Brain pericyte (primary cell): ENCODE measurements around the gene ANKRD2.
A peak's percentile ranks its signal among the peaks of the same experiment; 100 is the strongest.

Source experiments
- DNase-seq: peaks from one replicate; pipeline ENCODE4 v3.0.0-alpha.2; 2012; ENCODE audit warnings: low read depth, low spot score

ANKRD2 gene

GRCh38 chr10:97596101-97597082 is 23.8 kb downstream of the ANKRD2 start:
- no peak for DNase-seq

DNA sequence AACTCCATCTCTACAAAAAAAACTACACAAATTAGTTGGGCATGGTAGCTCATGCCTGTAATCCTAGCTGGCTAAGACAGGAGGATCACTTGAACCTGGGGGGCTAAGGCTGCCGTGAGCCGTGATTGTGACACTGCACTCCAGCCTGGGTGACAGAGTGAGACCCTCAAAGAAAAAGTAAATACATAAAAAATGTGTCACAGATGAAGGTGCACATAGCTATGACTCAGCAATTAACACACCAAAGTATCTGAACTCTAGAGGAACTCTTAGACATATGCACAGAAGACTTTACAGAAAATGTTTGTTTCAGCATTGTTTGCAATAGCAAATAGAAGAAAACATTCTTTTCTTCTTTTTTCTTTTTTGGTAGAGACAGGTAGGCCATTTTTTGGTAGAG is 25.2 kb downstream of the ANKRD2 start:
- DNase-seq: no peak

- DNase-seq: no peak
Observed at GRCh38 chr10:97598407-97599271, 26.1 kb downstream of the ANKRD2 start.

GRCh38 chr10:97599272-97599619 is 26.7 kb downstream of the ANKRD2 start:
- no peak for DNase-seq

DNA sequence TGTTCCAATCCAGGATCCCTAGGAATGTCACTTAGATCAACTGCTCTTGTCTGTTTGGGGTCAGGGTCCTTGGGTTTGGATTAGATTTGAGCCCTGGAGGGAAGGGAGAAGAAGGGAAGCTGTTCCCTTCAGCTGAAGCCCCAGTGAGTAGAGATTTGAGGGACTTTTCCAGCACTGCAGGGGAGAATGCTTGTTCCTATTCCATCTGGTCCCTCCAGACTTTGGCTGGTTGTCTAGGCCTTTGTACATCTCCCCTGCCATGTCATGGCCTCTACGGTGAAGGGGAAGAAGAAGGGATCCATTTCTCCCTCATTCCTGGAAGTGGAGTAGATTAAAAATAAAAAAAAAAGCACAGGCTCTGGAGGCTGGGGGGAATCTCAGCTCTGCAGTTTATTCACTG is 28.0 kb downstream of the ANKRD2 start:
- no peak for DNase-seq

DNA sequence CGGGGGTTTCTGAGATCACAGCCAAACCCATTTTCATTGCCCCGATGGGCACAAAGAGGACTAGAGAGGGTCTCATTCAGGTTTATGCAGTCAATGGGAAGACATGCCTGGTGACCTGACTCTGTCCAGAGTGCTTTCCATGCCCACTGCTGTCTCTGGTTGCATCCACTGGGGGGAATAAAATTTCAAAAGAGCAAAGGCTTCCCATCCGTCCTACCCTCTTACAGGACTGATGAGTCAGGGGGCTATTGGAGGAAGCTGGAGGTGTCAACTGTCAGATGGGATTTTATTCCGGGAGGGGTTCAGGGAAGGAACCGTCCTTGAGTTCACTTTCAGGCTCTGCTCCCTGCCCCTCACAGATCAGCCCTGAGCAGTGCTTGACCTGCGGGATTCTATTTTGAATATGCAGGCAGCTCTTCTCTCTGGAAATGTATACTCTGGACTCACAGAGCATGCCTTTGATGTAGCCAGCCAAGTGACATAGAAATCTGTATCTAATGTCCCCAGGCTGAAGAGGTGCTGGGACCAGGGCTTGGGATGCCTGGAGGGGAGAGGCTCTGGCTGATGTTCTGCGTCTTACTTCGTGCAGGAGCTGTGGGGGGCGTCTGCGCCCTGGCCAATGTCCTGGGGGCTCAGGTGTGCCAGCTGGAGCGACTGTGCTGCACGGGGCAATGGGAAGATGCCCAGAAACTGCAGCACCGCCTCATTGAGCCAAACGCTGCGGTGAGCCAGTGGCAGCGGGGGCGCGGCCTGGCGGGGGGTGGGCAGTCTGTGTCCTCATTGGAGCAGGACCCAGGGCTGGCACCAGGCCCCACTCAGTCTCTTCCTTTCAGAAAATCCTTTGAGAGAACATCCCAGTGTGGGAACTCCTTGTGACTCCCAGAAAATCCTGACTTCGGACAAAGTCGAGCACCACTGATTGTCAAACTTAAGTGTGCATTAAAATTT is 29.0 kb downstream of the ANKRD2 start:
- DNase-seq: no peak

- DNase-seq: no peak
Observed at GRCh38 chr10:97607095-97607636, 34.6 kb downstream of the ANKRD2 start.

DNA sequence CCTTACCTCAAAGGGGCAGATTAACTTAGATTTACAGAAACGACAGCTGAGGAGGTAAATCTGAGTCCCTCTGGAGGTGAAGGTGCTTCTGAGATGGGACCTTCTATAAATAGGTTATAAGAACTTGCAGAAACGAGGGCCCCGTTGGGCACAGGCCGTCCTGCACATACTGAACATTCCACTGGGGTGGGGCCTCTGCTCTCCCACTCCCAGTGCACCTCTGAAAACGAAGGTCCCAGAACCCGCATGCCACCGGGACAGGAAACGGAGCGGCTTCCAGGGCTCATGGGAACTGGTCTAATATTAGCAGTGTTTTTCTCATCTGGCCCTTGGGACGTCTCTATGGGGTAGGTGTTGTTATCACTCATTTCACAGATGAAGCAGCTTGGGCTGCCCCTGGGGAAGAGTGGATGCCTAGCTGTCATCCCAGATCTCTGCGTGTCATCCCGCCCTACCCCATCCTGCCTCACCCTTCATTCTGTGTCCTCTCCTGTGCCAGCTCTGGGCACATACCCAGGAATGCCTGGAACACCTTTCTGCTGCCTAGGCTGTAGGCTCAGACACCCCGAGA is 36.5 kb downstream of the ANKRD2 start:
- DNase-seq: no peak

DNA sequence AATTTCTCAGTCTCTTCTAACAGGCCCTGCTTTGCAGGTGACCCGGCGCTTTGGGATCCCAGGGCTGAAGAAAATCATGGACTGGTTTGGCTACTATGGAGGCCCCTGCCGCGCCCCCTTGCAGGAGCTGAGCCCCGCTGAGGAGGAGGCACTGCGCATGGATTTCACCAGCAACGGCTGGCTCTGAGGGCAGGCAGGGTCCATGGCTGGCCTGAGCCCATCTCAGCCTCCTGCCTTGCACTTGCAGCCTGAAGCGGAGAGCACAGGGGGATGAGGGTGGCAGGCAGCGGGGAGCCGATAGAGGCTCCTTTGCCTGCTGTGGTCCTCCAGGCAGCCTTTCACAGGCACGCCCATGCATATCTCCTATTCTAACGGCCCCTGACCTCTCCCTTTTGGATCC is 38.9 kb downstream of the ANKRD2 start:
- no peak for DNase-seq

GRCh38 chr10:97612386-97612785 is 39.8 kb downstream of the ANKRD2 start:
- DNase-seq: no peak

DNA sequence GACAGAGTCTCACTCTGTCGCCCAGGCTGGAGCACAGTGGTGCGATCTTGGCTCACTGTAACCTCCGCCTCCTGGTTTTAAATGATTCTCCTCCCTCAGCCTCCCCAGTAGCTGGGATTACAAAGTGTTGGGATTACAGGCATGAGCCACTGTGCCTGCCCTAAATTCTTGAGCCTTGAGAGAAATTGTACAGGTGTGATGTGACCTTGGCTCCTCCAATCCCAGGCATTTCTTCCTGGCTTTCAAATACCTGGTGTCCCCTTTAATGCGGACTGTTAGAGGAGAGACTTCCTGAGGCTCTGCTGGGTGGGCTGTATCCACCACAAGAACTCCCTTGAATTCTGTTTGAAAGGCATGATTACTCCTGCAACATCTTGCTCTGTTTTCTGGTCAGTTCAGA is 45.7 kb downstream of the ANKRD2 start:
- no peak for DNase-seq

DNA sequence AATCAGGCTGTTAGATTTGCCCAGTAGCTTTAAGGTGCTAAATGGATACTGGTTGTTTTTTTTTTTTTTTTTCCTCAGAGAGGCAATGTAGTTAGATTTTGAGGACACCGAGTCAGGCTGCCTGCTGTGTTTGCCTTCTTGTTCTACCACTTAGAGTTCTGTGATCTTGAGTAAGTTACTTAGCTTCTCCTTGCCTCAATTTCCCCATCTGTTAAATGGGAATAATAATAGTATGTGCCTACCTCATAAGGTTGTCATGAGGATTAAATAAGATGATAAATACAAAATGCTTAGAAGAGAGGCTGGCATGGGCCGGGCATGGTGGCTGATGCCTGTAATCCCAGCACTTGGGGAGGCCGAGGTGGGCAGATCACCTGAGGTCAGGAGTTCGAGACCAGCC is 46.2 kb downstream of the ANKRD2 start:
- no peak for DNase-seq

- no peak for DNase-seq
Observed at GRCh38 chr10:97623277-97623676, 50.7 kb downstream of the ANKRD2 start.

DNA sequence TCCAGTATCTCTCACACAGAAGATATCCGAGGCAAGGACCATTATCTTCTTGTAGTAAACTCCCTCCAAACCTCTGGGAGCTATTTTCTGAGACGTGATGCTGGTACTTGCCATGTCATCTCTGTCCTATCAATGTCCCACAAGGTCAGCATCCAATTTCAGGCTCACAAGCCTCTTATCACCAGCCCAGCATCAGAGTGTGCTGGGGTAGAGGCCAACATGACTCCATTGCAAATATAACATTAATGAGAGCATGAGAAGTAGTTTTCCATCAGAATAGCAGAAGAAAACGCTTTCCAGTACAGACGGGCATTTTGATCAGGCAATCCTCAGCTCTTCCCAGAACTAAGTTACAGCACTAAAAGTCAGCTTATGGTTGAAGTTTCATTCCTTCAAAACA is 55.2 kb downstream of the ANKRD2 start:
- DNase-seq: no peak

DNA sequence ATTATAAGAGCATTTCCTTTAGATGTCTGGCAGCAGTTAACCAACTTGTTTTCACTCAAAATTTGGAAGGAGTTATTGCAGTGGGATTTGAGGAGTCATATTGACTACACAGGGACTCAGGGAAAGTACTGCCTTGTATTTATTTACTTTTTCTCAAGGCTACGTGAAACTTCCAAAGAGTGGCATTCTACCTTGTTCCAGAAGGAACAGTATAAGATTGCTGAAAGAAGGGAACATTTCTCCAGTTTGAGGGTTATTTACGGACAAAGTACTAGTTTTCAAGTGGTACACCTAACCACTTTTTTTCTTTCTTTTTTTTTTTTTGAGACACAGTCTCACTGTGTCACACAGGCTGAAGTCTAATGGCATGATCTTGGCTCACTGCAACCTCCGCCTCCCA is 55.6 kb downstream of the ANKRD2 start:
- no peak for DNase-seq

- DNase-seq: no peak
Observed at GRCh38 chr10:97629289-97629688, 56.7 kb downstream of the ANKRD2 start.

DNA sequence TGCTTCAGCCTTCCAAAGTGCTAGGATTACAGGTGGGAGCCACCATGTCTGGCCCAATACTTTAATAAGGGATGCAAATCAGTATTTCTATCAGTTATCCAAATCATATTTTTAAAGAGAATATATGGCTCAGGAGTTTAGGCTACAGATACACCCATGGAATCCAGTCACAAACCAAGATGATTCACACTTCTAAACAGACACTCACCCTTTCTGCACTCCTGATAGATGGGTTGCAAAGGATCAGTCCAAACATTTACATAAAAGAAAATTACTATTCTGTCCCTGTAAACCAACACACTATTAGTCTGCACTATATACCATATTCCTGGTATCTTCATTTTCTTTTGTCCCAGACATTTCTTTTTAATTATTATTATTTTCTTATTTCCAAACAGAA is 58.5 kb downstream of the ANKRD2 start:
- no peak for DNase-seq

DNA sequence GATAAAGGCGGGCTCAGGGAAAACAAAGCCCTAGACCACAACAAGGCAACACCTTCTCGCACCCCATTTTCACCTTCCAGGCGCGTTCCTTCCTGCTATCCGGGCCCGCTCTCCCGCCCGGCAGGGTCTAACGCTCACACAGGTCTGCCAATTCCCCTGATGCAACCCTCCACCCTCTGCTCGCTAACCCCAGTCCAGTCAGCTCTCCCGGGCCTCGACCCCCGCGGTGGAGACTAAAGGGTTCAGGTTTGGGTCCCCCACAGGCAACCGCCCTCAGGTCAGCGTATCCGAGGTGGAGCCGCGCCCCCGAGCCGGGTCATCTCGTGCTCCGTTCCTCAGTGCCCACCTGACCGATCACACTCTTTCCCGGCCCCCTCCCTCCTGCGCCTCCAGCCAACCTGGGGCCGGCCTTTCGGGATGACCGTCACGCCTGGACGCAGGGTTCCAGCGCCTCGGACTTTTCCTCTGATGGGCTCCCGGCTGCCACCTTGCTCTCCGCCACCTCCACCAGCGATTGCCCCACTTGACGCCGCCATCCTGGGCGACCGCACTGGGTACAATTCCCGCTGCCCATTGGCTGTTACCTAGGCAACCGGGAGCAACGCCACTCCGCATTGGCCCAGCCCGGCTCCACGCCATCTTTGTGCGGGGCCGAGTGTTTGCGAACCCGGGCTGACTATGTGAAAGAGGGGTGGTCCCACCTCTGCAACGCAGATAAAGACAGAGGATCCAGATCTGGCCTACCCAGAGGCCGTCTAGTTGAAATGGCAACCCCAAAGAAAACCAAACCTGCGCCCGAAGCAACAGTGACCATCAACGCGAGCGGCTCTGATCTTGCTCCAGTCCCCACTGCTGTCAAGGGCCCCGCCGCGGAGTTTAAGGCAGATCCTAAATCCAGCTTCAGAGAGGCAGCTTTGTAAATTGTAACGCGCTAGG is 60.6 kb downstream of the ANKRD2 start, which contains the start of gene MORN4:
MORN4 (minus strand) TSS at position 552 of the 936 bp plus-strand sequence. CDS start 13,847 bp downstream, outside the sequence.
- DNase-seq: peak; percentile 66
